Epithelial cell of proximal tubule (primary cell): ENCODE measurements around the gene KLB. TPM values are rescaled to one million over a fixed set of nuclear protein-coding genes. Genes with fewer than 3 reads are reported as not detected.

Experiments used
- DNase-seq: peaks from one replicate; pipeline ENCODE4 v3.0.0-alpha.2; 2011; ENCODE audit warnings: low read depth
- H3K4me3 ChIP-seq: 2 replicates; pipeline ENCODE4 v1.5.1; 2011; ENCODE audit warnings: low read depth, mild to moderate bottlenecking, low read length
- CTCF ChIP-seq: conservative IDR thresholded peaks from 2 replicates; pipeline ENCODE4 v1.5.1; 2012; ENCODE audit warnings: low read depth, mild to moderate bottlenecking, low read length
- total RNA-seq: library from RNA; depleted of rRNA; stranded (reverse); fragments of >200 nt; gene quantifications from 2 replicates; pipeline ENCODE4 v1.2.3, GENCODE V29; 2015

KLB gene
- total RNA-seq, 1 donor from 2014 or later: not detected

- no peak overlapping the region for H3K4me3 ChIP-seq
- peak; percentile 84 for TF ChIP-seq CTCF
- DNase-seq: peak; percentile 49
Measured at GRCh38 chr4:39469429-39470077, 62.8 kb downstream of the KLB start.

GRCh38 chr4:39470402-39470801 is 63.7 kb downstream of the KLB start:
- no peak overlapping the region for H3K4me3 ChIP-seq
- DNase-seq: no peak
- no peak for TF ChIP-seq CTCF

- DNase-seq: no peak
- no peak for TF ChIP-seq CTCF
- no peak overlapping the region for H3K4me3 ChIP-seq
Measured at GRCh38 chr4:39472396-39472795, 65.7 kb downstream of the KLB start.

- no peak for TF ChIP-seq CTCF
- H3K4me3 ChIP-seq: no peak overlapping the region
- no peak for DNase-seq
Measured at GRCh38 chr4:39476187-39476895, 69.6 kb downstream of the KLB start.

GRCh38 chr4:39480251-39480650 is 73.5 kb downstream of the KLB start:
- TF ChIP-seq CTCF: no peak
- no peak for DNase-seq

GRCh38 chr4:39480902-39481695 is 74.4 kb downstream of the KLB start:
- no peak for DNase-seq
- no peak for TF ChIP-seq CTCF
- H3K4me3 ChIP-seq: no peak overlapping the region

More at GRCh38 chr4:39480251-39480650, 73.5 kb downstream of the KLB start:
- H3K4me3 ChIP-seq: no peak overlapping the region
